PFSK-1 (cell line): ENCODE results near the gene C9orf85.

Source experiments
- POLR2AphosphoS5 ChIP-seq: IDR thresholded peaks from 2 replicates; pipeline ENCODE4 v1.6.1; 2012; ENCODE audit warnings: low read depth, mild to moderate bottlenecking, control low read depth, low read length, moderate library complexity
- SIN3A ChIP-seq: IDR thresholded peaks from 2 replicates; pipeline ENCODE4 v1.6.1; 2012; ENCODE audit warnings: mild to moderate bottlenecking, low read length, moderate library complexity, borderline replicate concordance; ENCODE audit not compliant: insufficient read depth
- TAF1 ChIP-seq: IDR thresholded peaks from 2 replicates; pipeline ENCODE4 v1.6.1; 2012; ENCODE audit warnings: low read length, control low read depth, borderline replicate concordance; ENCODE audit not compliant: insufficient read depth

DNA sequence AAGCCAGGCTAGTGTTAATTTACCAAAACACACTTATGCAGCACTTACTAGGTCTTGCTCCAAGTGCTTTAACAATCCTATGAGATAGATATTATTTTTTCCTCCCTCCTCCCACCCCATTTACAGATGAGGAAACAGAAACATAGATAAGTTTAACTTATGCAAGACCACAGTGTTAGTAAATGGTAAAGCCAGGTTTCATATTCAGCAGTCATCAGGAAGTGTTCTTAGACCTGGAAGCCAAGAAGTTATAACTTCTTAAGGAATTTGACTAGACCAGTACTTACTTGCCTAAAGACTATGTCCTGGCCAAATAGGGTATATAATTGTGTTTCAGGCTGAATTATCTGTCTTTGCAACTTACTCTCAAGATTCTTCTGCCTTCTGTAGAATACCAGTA lies 16.3 kb upstream of the C9orf85 start:
- TF ChIP-seq SIN3A (no peak), POLR2AphosphoS5 (no peak), TAF1 (no peak)
